Stimulated activated CD8-positive, alpha-beta memory T cell treated with anti-CD3 and anti-CD28 coated beads, Interleukin-4, amount 100 ng/mL, for 1 hour (primary cell): ENCODE data around the gene USP51.
"Not testable (repeated sequence)": the region's sequence is repeated elsewhere in the genome, so short reads cannot be mapped to it uniquely, and the experiment has no call there.

Experiments
- DNase-seq, 2 donors: peaks; one replicate each; pipeline ENCODE4 v3.0.0-alpha.2; 2020; ENCODE audit warnings: low read depth in 2 of 2, low spot score in 1 of 2

The USP51 gene

DNA sequence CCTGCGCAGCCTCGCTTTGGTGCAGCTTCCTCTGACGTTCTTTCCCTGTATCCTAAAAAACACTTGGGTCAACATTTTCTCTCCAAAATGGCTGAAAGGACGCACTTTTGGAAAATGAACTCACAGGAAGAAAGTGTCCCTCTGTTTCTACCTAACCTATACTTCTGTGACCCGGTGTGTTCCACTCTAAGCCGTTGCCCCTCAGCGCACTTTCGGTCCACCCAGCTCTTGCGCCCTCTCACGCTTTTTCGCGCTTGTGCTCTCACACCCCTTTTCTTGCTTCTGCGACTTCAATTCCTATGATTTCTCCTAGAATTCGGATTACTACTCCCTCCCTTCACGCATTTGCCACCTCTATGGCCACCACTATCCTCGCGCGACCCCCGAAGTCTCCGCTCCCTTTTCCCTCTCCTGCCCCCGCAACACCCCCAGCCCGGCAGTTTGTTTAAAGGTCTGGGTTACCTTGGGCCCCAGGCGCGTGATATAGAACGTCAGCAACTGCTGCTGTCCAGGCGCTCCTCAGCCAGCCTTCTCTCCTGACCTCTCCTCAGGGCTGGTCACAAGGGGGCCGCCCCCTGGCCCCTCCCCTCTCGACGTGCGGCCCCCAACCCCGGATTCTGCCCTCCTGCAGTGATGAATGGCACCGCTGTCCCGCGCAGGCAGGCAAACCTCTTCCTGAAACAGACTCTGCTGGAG lies at the start of gene USP51:
TSS of gene USP51 (minus strand) at position 535 of the 696 bp plus-strand sequence. CDS start 909 bp downstream, outside the sequence.
- DNase-seq = no peak

DNA sequence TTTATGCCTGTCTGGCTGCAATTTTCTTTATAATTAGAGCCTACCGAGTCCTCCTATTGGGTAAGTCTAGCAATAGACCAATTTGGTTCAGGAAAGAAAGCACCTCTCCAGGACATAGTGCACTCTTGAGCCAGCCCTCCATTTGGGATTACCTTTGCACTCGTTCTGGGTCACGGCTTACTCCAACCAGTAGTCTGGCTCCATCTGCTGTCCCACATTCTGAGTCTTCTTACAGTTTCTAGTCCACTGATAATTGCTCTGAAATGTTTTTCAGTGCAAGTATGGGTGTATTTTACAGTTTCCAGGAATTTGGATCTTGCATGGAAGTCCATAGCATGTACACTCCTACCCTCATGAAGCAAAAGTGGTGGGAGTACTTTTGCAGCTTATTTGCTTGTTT lies 34.8 kb upstream of the USP51 start:
- no peak for DNase-seq

DNA sequence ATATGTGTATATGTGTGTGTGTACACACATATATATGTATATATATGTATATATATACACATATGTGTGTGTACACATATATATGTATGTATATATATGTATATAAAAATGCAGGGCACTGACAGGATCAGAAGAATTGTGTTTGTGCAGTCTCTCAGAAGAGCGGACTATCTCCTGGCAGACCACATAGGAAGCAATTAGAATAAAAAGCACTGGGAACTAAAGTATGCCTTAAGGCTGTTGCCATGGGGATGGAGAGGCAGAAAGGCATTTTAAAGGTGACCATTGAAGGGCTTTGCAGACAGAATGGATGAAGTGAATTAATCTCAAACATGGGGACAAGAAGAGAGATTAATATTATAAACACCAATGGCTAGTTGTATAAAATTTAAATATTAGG lies 33.7 kb upstream of the USP51 start:
- DNase-seq = no peak

DNA sequence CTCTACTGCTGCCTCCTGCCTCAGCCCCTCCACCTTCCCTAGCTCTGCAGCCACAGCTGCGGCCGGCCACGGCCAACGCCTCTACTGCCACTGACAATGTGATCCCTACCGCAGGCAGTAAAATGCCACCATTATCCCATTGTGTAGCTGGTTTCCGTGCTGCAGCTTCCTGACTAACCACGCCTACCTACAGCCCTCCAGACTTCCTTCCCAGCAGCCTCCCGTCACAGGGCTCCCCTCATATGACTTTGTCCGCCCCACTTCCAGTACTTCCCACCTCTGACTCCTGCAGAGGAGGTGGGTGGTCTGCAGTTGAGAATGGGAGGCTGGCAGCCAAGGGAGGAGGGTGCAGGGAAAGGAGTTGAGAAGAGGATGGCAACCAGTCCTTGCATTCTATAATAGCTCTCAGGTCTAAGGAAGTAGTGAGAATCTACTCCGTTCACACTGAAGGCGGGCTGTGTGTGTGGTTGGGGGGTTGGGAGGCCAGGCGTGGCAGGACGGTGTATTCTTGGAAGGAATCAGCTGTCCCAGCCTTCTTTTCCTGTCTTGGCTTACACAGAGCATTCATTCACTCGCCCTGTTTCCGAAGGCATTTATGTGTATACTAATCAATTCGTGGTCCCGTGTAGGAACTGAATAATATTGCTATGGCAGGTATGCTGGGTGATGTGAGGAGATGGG lies 33.1 kb upstream of the USP51 start:
- no peak for DNase-seq

DNA sequence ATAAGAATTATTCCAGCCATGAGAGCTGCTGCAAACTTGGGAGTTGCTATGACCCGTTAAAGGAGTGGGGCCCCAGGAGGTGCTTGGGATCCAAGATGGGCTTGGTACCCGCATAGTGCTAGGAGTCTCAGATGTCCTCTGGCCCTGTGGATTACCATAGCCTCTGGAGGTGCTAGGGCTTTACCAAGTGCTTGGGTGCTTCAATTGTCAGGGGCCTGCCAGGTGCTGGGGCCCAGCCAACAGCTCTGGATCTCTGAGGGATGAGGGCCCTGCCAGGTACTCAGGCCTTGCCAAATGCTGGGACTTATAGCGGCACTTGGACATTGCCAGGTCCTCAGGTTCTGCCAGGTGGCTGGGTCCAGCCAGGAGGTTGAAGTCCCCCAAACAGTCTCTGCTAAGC lies 32.0 kb upstream of the USP51 start:
- DNase-seq = no peak

DNA sequence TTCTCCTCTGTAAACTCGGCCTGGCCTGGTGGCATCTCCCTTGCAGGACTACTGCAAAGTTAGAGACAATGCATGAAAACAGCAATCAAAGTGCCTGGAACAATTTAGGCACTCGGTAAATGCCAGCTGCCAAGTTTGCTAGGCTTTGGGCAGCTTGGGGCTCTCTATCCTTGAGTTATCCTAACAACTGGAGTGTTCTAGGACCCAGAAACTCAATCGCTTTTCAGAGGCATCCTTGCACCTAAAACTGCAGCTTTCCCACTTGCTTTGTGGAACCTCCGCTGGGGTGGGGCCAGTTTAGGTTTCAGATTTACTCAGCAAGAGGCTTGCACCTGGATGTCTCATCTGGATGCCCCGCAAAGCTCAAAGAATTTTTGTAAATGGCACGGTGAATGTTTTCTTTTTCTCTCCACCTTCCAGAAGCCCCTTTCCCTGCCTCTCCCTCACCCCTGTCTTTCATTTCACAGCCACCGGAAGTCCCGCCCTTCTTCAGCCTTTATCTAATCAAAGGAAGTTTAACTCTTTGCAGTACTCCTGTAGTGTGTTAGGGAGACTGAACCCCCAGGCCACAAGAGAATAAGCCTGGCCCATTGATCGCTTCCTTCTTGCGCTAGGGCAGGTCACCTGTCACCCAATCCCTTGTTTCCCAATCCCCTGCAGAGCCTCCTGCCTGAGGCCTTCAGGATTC lies 27.3 kb upstream of the USP51 start:
- not testable (repeated sequence) for DNase-seq

DNA sequence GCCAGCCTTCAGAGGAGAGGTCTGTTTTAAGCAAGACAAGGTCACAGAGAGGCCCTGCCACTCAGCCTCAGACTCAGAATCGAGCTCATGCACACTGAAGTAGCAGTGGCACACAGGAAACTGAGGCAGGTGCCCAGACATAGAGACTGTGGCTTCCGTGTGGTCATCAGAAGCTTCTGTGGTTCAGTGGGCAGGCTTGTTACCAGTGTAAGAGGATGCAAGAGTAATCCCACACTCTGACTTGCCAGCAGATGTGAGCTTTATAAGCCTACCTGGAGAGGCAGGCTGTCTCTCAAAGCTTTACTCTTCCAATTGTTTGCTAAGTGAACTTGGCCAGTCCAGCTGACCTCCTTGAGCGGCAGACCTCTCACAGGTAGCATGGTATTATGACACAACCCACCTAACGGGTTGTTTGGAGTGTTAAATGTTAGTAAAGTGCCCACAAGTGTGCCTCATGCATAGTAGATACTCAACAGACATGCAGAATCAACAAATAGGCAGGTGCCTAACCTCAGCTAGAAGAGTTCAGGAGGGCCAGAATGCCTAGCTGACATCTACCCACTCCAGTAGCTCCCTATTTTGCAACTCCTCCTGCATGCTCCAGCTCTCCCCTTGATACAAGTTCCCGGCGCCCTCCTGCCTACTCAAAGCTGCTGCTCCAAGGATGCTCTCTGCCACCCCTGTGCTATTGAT lies 23.5 kb upstream of the USP51 start:
- DNase-seq = not testable (repeated sequence)

DNA sequence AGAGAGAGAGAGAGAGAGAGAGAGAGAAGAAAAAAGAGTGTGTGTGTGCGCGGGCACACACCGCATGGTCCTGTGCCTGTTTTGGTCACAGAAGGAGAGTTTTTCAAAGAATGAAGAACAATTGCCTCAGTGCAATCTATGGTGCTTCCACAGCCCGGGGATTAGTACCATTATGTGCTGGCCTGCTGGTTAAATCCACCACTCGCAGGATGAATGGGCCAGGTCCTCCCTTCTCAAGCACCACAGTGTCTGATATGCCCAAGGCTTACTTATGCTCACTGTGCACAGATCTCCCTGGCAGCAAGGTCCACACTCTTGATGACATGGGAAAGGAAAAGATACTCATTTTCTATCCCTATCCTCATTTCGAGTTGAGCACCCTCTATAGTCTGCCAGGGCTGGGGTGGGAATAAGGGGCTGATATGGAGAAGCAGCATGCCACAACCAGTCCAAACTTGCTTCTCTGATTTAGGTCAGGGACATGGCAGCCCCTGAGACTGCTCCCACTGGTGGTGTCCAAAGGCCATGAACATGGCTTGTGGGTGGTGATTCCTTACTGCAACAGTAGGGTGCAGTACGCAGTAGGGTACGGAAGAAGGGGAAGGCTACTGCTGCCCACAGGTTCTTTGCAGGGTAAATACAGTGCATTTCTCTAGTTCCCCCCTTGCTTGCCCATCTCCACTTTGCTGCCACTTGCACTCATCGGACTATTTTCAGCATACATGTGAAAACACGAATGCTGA lies 18.9 kb upstream of the USP51 start:
- DNase-seq = not testable (repeated sequence)

DNA sequence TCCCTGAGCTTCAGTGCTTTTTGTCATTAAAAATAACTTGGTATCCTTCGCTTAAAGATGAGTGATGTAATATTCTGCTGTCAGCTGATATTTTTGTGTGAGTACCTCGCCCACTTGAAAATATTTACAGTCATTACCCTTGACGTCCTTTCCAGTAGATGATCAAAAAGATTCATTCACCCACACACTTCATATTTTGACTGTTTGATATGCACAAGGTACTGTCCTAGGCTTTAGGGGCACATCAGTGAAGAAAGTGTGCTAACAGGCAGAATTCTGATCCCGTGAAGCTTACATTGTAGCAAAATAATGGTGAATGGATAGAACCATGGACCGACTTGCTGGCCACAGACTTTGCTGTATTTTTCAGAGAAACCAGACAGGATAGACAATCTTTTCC lies 18.1 kb upstream of the USP51 start:
- DNase-seq = not testable (repeated sequence)

DNA sequence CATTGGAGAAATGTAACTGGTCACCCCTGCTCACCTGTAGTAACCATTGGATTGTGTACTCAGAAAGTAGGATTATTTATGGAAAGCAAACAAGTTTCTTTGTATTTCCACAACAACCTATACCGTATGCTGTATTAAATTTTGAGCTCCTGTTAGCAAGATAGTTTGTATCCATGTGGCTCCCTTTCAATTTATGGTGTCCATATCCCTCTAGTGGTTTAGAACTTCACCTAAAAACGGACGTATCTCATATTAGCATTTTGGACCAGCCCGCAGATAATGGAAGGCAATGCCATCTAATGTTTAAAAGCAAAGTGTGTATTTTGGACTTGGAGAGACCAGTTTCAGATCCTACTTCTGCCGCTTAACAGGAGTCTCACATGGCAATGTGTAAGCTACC lies 17.4 kb upstream of the USP51 start:
- not testable (repeated sequence) for DNase-seq

DNA sequence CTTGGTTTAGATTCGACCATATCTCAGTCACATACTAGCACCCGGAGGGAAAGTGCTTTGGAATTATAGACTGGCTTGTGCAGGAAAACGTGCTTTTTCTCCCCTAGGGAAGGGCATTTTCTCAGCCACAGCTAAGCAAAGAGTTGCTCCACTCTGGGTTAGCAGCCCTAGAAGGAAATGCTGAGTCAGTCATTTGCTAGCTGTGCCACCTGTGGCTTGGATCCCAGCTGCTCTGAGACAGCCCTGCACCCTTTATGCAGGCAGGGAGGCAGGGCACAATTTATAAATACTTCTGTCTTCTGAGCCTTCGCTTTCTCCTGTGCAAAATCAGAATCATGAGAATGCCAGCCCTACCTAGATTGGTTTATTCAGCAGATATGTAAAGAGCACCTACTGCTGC lies 1.3 kb upstream of the USP51 start:
- DNase-seq = no peak

DNA sequence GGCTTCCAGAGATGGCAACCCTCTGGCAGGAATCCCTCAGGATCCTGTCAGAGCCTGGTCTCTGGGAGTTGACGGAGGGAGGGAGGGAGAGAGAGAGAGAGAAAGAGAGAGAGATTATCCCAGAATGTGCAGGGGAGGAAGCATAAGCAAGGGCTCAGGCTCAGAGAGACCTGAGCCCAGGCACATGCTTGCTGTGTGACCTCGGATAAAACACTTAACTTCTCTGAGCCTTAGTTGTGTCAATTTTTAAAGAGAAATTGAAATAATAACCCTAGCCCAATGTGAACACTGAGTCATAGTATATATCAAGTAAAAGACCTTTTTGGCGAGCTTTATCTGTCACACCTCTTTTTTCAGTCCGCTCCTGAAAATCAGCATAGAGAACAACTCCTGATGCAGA lies 473 bp upstream of the USP51 start:
- no peak for DNase-seq

DNA sequence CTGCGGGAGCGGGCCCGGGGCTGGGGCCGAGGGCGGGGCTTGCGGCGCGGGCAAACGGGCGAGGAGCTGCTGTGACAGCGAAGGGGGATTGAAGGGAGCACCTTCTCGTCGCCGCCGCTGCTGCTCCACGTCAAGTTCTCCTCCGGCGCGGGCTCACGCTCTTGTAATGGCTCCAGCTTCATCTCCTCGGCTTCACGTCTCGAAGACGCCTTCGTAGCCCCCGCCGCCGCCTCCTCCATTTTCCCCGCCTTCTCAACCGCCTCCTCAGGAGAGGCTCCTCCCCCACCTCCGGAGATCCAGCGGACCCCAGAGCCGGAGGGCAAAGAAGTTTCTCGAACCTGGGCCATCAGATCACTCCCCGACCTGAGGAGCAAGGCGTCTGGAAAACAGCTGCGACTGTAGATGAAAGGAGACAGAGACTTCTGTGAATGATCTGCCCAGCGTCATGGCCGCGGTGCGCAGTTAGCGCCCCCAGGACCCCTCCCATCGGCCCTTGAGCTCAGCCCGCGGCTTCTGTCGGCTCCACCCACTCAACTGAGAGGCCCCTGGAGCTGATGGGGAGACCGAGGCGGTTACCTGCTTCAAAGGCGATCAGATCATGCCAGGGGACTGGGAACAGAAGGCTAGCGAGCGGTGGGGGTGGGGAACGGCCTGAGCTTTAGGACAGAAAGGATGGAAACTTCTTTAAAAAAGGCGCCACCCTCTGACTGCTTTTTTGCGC lies 895 bp downstream of the USP51 start:
- DNase-seq = peak; percentile 27 to 40

DNA sequence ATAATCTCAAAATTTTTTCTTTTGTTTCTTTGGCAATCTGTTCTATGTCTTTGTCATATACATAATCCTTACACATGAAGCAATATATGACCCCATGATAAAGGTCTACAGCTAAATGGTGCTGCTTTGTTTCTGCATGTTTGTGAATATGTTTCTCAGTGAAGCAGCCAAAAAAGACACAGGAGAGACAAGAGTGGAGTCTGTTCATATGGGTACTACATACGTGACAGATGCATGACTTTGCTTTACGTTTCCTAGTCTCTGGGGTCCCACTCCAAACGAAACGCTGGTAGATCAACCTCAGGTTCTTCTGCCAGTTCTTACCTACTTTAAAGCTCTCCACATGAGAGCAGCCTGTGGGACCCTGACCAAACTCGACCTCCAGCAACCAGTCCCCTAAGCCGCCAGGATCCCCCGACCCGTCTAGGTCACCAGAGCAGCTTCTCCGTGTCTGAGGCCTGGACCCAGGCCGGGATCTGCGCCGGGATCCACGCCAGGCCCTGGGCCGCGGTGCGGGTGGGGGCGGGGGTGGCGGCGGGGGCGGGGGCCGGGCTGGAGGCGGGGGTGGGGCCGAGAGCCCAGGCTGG lies 1.5 kb downstream of the USP51 start:
- DNase-seq = no peak

DNA sequence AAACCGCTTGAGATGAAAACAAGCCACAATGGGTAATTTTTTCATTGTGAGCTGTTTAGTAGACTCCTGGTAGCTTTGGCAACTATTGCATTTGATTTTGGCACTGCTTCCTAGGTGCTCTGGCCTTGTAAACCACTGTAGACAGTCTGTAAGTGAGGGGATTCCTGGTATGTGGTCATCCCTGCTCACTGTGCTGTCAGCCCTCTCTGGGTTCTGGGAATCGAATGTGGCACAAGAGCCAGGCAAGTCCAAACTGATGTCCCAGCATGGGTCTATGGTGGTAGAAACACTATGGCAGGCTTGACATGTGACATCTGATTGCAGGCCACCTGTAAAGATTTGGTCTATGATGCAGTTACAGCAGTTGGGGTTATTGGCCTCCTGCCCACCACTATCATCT lies 2.5 kb downstream of the USP51 start:
- DNase-seq = no peak

DNA sequence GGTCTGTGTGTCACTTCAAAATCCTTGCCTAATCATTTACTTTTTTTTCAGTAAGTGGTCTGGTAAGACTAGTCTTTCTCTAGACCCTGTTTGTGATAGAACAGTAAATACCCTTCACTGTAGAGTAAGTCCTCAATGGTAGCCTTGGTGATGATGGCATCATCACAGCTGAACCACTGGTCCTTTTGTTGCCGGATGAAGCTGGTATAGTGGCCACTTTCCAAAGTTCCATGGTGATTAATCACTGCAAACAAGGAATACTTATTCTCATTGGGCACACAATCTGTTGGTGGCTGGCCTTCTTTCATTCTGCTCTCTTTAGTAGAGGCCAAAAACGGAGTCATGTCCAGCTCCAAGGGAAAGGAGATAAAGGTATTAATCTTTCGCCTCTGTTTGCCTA lies 2.9 kb downstream of the USP51 start:
- no peak for DNase-seq

DNA sequence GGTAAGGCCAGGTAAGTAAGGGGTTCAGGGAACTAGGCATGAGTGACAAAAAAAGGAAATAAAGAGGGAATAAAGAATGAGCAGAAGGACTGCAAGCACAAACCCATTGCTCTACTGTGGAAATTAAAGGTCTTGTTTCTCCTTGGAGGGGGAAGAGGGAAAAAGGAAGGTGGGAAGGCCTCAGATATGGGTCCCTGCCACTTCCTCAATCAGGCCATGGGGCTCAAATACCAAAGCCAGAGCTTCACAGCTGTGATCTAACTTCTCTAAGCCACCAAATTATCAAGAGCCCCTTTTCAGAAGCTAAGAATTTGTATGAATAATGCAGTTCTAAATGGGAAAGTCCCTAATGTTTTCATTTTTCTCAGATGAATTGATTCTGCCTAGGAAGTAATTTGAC lies 4.7 kb downstream of the USP51 start:
- DNase-seq = no peak

DNA sequence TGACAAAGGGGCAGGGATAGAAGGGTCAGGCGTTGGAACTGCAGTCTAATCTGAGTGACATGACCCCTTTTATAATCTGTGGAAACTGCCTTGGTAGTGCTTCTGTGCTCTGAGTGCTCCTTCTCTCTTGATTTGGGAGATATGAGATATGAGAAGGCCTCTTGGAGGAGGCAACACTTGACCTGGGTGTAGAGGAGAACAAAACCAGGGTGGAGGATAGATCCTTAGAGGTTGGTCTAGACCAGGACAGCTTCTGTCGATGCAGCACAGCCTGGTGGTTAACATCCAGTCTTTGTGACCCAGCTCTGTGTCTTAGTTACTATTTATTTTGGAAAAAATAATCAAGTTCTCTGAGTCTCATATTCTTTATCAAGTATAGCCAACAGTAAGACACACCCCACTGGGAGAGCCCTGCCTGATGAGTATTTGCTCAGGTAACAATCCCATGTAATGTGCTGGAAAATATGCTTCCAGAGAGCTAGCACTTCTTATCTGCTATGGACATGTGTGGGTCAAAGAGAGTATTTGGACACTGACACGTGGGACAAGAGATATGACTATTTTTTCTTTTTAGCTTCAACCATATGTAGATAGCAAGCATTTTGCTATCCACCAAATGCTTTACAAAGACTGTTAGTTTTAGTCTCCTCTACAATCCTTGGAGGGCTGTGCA lies 9.1 kb downstream of the USP51 start:
- DNase-seq = no peak

DNA sequence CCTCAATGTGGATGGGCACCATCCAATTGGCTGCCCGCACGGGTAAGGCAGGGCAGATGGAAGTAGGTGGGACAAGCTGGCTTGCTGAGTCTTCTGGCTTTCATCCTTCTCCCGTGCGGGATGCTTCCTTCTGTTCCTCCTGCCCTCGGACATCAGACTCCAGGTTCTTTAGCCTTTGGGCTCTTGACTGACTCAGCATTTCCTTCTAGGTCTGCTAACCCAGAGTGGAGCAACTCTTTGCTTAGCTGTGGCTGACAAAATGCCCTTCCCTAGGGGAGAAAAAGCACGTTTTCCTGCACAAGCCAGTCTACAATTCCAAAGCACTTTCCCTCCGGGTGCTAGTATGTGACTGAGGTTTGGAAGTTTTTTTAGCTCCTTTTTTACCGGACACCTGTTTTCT lies 9.7 kb downstream of the USP51 start:
- not testable (repeated sequence) for DNase-seq
